ENCODE results near the gene ALDH1L1. TPM values are rescaled to one million over a fixed set of nuclear protein-coding genes. Genes with fewer than 3 reads are reported as not detected.

Gene ALDH1L1
- total RNA-seq, 1 experiment from 2014 or later: 1.2 TPM

DNA sequence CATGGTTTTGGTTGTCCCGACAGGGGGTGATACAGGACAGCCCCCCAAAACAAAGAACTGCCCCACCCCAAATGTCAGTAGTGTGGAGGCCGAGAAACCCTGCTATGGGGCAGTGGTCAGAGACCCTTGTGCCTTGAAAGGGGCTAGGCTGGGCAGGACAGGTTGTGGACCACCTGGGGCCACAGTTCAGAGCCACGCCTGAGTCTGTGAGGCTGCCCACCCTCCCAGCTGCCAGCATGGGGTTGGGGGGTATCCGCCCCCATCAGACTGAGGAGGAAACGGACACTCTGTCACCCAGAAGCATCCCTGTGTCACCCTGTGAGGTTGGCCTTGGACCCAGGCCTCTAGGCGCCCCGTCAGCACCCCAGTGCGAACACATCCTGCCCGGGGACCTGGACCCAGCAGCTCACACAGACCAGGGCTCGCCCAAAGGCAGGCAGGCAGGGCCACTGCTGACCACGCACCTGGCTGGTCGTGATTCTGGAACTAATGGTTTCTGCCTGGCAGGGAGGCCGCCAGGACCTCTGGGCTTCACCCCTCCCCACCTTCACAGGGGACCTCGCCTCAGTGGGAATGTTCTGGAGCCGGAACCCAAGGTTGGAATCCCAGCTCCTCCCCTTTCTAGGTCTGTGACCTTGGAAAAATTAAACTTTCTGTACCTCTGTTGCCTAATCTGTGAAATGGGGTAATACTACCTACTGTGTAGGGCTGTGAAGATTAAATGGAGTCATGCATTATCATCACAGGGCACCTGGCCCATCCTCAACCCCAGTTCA, 97.8 kb downstream of the ALDH1L1 start (continued):
- TF ChIP-seq, protein P1, sequence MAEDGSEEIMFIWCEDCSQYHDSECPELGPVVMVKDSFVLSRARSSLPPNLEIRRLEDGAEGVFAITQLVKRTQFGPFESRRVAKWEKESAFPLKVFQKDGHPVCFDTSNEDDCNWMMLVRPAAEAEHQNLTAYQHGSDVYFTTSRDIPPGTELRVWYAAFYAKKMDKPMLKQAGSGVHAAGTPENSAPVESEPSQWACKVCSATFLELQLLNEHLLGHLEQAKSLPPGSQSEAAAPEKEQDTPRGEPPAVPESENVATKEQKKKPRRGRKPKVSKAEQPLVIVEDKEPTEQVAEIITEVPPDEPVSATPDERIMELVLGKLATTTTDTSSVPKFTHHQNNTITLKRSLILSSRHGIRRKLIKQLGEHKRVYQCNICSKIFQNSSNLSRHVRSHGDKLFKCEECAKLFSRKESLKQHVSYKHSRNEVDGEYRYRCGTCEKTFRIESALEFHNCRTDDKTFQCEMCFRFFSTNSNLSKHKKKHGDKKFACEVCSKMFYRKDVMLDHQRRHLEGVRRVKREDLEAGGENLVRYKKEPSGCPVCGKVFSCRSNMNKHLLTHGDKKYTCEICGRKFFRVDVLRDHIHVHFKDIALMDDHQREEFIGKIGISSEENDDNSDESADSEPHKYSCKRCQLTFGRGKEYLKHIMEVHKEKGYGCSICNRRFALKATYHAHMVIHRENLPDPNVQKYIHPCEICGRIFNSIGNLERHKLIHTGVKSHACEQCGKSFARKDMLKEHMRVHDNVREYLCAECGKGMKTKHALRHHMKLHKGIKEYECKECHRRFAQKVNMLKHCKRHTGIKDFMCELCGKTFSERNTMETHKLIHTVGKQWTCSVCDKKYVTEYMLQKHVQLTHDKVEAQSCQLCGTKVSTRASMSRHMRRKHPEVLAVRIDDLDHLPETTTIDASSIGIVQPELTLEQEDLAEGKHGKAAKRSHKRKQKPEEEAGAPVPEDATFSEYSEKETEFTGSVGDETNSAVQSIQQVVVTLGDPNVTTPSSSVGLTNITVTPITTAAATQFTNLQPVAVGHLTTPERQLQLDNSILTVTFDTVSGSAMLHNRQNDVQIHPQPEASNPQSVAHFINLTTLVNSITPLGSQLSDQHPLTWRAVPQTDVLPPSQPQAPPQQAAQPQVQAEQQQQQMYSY (CRISPR knock-in tag; IDR thresholded peaks at IDR 0.05): no peak
- TF ChIP-seq KAT7 (CRISPR knock-in tag; IDR thresholded peaks at IDR 0.05; ENCODE audit: borderline replicate concordance): no peak

DNA sequence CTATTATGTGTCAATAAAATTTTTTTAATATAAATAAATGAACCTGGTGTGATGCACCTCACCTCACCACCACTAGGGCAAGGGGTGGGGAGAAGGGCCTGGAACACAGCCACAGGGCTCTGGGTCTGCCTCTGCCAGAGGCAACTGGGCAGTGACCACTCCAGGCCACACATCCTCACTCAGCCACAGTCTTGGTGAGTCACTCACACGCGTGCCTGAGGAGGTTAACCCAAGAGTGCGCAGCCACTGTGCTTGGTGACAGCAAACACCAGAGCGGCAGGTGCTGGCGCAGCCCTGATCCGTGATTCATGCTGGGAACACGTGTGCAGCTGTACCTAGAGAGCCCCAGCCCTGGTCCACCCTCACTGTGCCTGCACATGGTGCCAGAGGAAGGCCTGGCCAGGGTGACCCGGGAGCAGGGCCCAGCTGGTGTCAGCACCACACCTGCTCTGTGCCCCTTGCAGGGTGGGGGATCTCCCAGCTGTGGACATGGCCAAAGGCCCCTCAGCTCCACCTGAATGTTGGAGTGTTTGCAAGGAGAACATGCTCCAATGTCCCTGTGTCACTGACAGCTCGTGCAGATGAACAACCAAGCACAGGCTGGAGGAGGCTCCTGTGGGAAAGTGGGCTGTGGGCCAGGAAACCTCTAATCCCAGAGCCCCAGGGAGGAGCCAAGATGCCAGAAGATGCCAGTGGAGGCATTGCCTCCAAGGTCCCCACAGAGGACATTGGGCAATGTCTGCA, 98.6 kb downstream of the ALDH1L1 start:
- Mint-ChIP-seq H3K27ac (no peak overlapping the region), H3K9me3 (peaks cover 24% of the 10 kb centered on the region), H3K36me3 (peaks cover 14% of the 10 kb centered on the region), H3K4me1 (peaks cover 13% of the 10 kb centered on the region), H3K4me3 (no peak overlapping the region), H3K27me3 (ENCODE audit: low read depth) (peaks cover 12% of the 10 kb centered on the region)
- ChIA-PET CTCF (interaction anchor here (1.0 kb wide), 1 partner anchor 77 kb away, joined by 3 read pairs; no protein-coding TSS in a partner anchor), POLR2A (no interaction called here)
- peak; percentile 9; the same call in 1 of the 2 replicates for ATAC-seq
- TF ChIP-seq NFE2L1 (CRISPR knock-in tag; IDR thresholded peaks at IDR 0.05) (no peak), CBFB (CRISPR knock-in tag; IDR thresholded peaks at IDR 0.05; ENCODE audit: low read depth) (no peak), ZNF396 (CRISPR knock-in tag; IDR thresholded peaks at IDR 0.05; ENCODE audit: borderline replicate concordance) (no peak), FOXP1 (CRISPR knock-in tag; IDR thresholded peaks at IDR 0.05; ENCODE audit: borderline replicate concordance) (no peak), NR1H2 (CRISPR knock-in tag; IDR thresholded peaks at IDR 0.05) (no peak), ATF1 (CRISPR knock-in tag; IDR thresholded peaks at IDR 0.05) (no peak)
- TF ChIP-seq, protein P2, sequence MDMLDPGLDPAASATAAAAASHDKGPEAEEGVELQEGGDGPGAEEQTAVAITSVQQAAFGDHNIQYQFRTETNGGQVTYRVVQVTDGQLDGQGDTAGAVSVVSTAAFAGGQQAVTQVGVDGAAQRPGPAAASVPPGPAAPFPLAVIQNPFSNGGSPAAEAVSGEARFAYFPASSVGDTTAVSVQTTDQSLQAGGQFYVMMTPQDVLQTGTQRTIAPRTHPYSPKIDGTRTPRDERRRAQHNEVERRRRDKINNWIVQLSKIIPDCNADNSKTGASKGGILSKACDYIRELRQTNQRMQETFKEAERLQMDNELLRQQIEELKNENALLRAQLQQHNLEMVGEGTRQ (CRISPR knock-in tag; IDR thresholded peaks at IDR 0.05): no peak
- TF ChIP-seq, protein P3, sequence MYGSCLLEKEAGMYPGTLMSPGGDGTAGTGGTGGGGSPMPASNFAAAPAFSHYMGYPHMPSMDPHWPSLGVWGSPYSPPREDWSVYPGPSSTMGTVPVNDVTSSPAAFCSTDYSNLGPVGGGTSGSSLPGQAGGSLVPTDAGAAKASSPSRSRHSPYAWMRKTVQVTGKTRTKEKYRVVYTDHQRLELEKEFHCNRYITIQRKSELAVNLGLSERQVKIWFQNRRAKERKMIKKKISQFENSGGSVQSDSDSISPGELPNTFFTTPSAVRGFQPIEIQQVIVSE (CRISPR knock-in tag; IDR thresholded peaks at IDR 0.05; ENCODE audit: borderline replicate concordance): no peak
- DNase-seq (ENCODE audit: low spot score): peak; percentile 32

DNA sequence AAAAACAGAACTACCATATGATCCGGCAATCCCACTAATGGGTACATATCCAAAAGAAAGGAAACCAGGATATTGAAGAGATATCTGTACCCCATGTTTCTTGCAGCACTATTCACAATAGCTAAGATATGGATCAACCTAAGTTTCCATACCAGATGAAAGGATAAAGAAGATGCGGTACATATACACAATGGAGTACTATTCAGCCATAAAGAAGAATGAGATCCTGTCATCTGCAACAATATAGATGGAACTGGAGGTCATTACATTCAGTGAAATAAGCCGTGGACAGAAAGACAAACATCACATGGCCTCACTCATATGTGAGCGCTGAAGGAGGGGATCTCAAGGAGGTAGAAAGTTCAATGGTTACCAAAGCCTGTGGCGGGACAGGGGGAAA, 99.4 kb downstream of the ALDH1L1 start:
- peaks cover 12% of the 10 kb centered on the region for H3K27me3 Mint-ChIP-seq (ENCODE audit: low read depth)
- H3K4me3 Mint-ChIP-seq: no peak overlapping the region
- peaks cover 17% of the 10 kb centered on the region for H3K9me3 Mint-ChIP-seq
- ChIA-PET POLR2A (no interaction called here), CTCF (interaction anchor here (0.6 kb wide), 1 partner anchor 22 kb away, joined by 3 read pairs; no protein-coding TSS in a partner anchor)
- H3K27ac Mint-ChIP-seq: no peak overlapping the region
- peaks cover 6% of the 10 kb centered on the region for H3K36me3 Mint-ChIP-seq
- H3K4me1 Mint-ChIP-seq: peaks cover 13% of the 10 kb centered on the region
- no peak for ATAC-seq
- DNase-seq (ENCODE audit: low spot score): no peak
- no peak for TF ChIP-seq OVOL2 (CRISPR knock-in tag; IDR thresholded peaks at IDR 0.05; ENCODE audit: borderline replicate concordance)
- TF ChIP-seq EMX1 (CRISPR knock-in tag; IDR thresholded peaks at IDR 0.05): no peak
- no peak for TF ChIP-seq TEAD4 (CRISPR knock-in tag; IDR thresholded peaks at IDR 0.05)
- TF ChIP-seq MYBL2 (CRISPR knock-in tag; IDR thresholded peaks at IDR 0.05): no peak
- no peak for TF ChIP-seq FOXK1 (CRISPR knock-in tag; IDR thresholded peaks at IDR 0.05)
- TF ChIP-seq ZNF317 (CRISPR knock-in tag; IDR thresholded peaks at IDR 0.05; ENCODE audit: borderline replicate concordance, low read depth): no peak
- TF ChIP-seq, protein P2 (CRISPR knock-in tag; IDR thresholded peaks at IDR 0.05): no peak
- TF ChIP-seq NR3C1 (CRISPR knock-in tag; conservative IDR thresholded peaks at IDR 0.05; ENCODE audit: low read depth): no peak
- TF ChIP-seq, protein P4, sequence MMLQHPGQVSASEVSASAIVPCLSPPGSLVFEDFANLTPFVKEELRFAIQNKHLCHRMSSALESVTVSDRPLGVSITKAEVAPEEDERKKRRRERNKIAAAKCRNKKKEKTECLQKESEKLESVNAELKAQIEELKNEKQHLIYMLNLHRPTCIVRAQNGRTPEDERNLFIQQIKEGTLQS (CRISPR knock-in tag; conservative IDR thresholded peaks at IDR 0.05): no peak
- no peak for TF ChIP-seq RELA (CRISPR knock-in tag; IDR thresholded peaks at IDR 0.05; ENCODE audit: borderline replicate concordance)
- no peak for TF ChIP-seq JAZF1 (CRISPR knock-in tag; IDR thresholded peaks at IDR 0.05)
- TF ChIP-seq NR2C2 (CRISPR knock-in tag; IDR thresholded peaks at IDR 0.05): no peak
- no peak for TF ChIP-seq NFE2L1 (CRISPR knock-in tag; IDR thresholded peaks at IDR 0.05)
- TF ChIP-seq, protein P5, sequence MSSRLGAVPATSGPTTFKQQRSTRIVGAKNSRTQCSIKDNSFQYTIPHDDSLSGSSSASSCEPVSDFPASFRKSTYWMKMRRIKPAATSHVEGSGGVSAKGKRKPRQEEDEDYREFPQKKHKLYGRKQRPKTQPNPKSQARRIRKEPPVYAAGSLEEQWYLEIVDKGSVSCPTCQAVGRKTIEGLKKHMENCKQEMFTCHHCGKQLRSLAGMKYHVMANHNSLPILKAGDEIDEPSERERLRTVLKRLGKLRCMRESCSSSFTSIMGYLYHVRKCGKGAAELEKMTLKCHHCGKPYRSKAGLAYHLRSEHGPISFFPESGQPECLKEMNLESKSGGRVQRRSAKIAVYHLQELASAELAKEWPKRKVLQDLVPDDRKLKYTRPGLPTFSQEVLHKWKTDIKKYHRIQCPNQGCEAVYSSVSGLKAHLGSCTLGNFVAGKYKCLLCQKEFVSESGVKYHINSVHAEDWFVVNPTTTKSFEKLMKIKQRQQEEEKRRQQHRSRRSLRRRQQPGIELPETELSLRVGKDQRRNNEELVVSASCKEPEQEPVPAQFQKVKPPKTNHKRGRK (CRISPR knock-in tag; IDR thresholded peaks at IDR 0.05; ENCODE audit: borderline replicate concordance): no peak
